Measurements from ENCODE around the gene MXRA8. TPM values are rescaled to one million over a fixed set of nuclear protein-coding genes. Genes with fewer than 3 reads are reported as not detected.

The MXRA8 gene
- total and polyA plus RNA-seq, 9 of the 15 experiments (the other 6 are each of a cell fraction or from before 2014, with no cell fraction given): 0.66 to 11.3 (median 6.3) TPM

GRCh38 chr1:1338278-1338677 is 20.1 kb downstream of the MXRA8 start (continued):
- TF ChIP-seq CTBP1 (IDR thresholded peaks at IDR 0.05; ENCODE audit: borderline replicate concordance): no peak

GRCh38 chr1:1337793-1338147 is 20.6 kb downstream of the MXRA8 start:
- DNase-seq (ENCODE audit: extremely low read depth in 1 of 4, low spot score in 3 of 4) (peak; percentile 56 to 96 (median 94)), ATAC-seq (peak; percentile 97), FAIRE-seq (no peak)
- peaks cover 26% of the 10 kb centered on the region; the same call in 1 of the 2 replicates for H4K20me1 ChIP-seq (replicated peaks; ENCODE audit: control insufficient read depth, insufficient read depth, low read length)
- H3K4me1 ChIP-seq (replicated peaks in 1 of 2; ENCODE audit: control insufficient read depth in 2 of 2, insufficient read depth in 2 of 2, low read length in 2 of 2): peaks cover 0 to 86% of the 10 kb centered on the region in 2 experiments; a peak in 2 of 5 replicates
- H3K79me2 ChIP-seq (ENCODE audit: control insufficient read depth, insufficient read depth, low read length): peaks cover 2% of the 10 kb centered on the region; the same call in 2 of the 3 replicates
- TF ChIP-seq ZBTB1 (CRISPR knock-in tag; IDR thresholded peaks at IDR 0.05; ENCODE audit: borderline replicate concordance, low read depth) (0 out of 2 replicates have a peak, but pooled peaks have one; percentile 27), BCL6 (CRISPR knock-in tag; IDR thresholded peaks at IDR 0.05) (no peak)
- no peak overlapping the region for H3K27ac ChIP-seq (ENCODE audit: extremely low read depth, low read depth, low read length)
- H3K9me3 ChIP-seq (replicated peaks; ENCODE audit: control insufficient read depth, insufficient read depth, low read depth, low read length): peaks cover 2% of the 10 kb centered on the region; the same call in 1 of the 2 replicates
- H2AFZ ChIP-seq (ENCODE audit: low read depth, low read length): no peak overlapping the region
- intact Hi-C loops (cut with micrococcal nuclease) (no loop called here), in situ Hi-C loops (cut with MboI) (no loop called here)
- 36% methylated on average over 5 of the region's 18 CpGs for WGBS (ENCODE audit: insufficient coverage, low coverage, missing lambda C conversion rate)
- H3K4me3 ChIP-seq: no peak overlapping the region
- H3K9me1 ChIP-seq (ENCODE audit: control insufficient read depth, insufficient read depth, low read length): peaks cover 3% of the 10 kb centered on the region
- POLR2A ChIA-PET: interaction anchor here (0.6 to 1.7 kb wide), 6 partner anchors 8 to 276 kb away, joined by 3 to 7 read pairs (median 4); partner anchors contain the start of gene AURKAIP1
- BruUV-seq (replicated peaks): no TSS peak
- H3K4me2 ChIP-seq (ENCODE audit: insufficient read depth, low read length): no peak overlapping the region
- H3K27me3 ChIP-seq (ENCODE audit: control insufficient read depth in 2 of 2, insufficient read depth in 2 of 2, low read length in 2 of 2): no peaks in the 10 kb centered on the region
- peaks cover 81% of the 10 kb centered on the region; the same call in 2 of the 3 replicates for H3K36me3 ChIP-seq (ENCODE audit: control insufficient read depth, insufficient read depth, low read length)
- no peak overlapping the region for H3K9ac ChIP-seq (ENCODE audit: insufficient read depth in 1 of 2, low read depth in 2 of 2, low read length in 2 of 2)
- CTCF ChIA-PET (ENCODE audit: low intra/inter-chr PET ratio): no interaction called here
